Activated T-helper 17 cell treated with anti-CD3 and anti-CD28 coated beads, Interleukin-2, amount 50 U/mL, for 72 hours (primary cell): Measurements from ENCODE around the gene ADNP2. TPM values are rescaled to one million over a fixed set of nuclear protein-coding genes. Genes with fewer than 3 reads are reported as not detected.

Experiments used
- ATAC-seq: fragments of 150-1000 bp; cut with Tn5 transposase; replicated peaks from 2 replicates; pipeline ENCODE4 v1.10.0; 2021; ENCODE audit warnings: mild to moderate bottlenecking, moderate library complexity
- H3K27ac Mint-ChIP-seq: one replicate; pipeline ENCODE4 v1.8.0; 2022; ENCODE audit warnings: mixed read lengths
- H3K27me3 Mint-ChIP-seq: one replicate; pipeline ENCODE4 v1.8.0; 2022; ENCODE audit warnings: mixed read lengths
- H3K36me3 Mint-ChIP-seq: one replicate; pipeline ENCODE4 v1.8.0; 2022; ENCODE audit warnings: low read depth, mild to moderate bottlenecking, mixed read lengths
- H3K4me1 Mint-ChIP-seq: one replicate; pipeline ENCODE4 v1.8.0; 2022; ENCODE audit warnings: mixed read lengths
- H3K4me3 Mint-ChIP-seq: one replicate; pipeline ENCODE4 v1.8.0; 2022; ENCODE audit warnings: mild to moderate bottlenecking, mixed read lengths
- H3K9me3 Mint-ChIP-seq: one replicate; pipeline ENCODE4 v1.8.0; 2022; ENCODE audit warnings: mixed read lengths
- total RNA-seq, 2 donors: library from RNA; stranded (reverse); gene quantifications; one replicate each; pipeline ENCODE4 v1.2.3, GENCODE V29; 2022

ADNP2 gene
- total RNA-seq, 2 donors from 2014 or later, result 31.8 to 34.9 TPM

- Mint-ChIP-seq H3K36me3 (no peaks in the 10 kb centered on the region), H3K4me3 (no peak overlapping the region), H3K27me3 (peaks cover 25% of the 10 kb centered on the region), H3K4me1 (no peaks in the 10 kb centered on the region), H3K27ac (no peak overlapping the region), H3K9me3 (peaks cover 8% of the 10 kb centered on the region)
- ATAC-seq, result no peak
Observed at GRCh38 chr18:80167331-80167730, 58.3 kb downstream of the ADNP2 start.

GRCh38 chr18:80167931-80168330 lies 58.9 kb downstream of the ADNP2 start:
- Mint-ChIP-seq H3K4me3 (no peak overlapping the region), H3K9me3 (peaks cover 8% of the 10 kb centered on the region), H3K27ac (no peak overlapping the region), H3K27me3 (peaks cover 28% of the 10 kb centered on the region), H3K36me3 (no peaks in the 10 kb centered on the region), H3K4me1 (no peaks in the 10 kb centered on the region)
- no peak for ATAC-seq

GRCh38 chr18:80168346-80168745 lies 59.3 kb downstream of the ADNP2 start:
- H3K4me3 Mint-ChIP-seq, result no peak overlapping the region
- H3K4me1 Mint-ChIP-seq, result no peaks in the 10 kb centered on the region
- H3K27ac Mint-ChIP-seq, result no peak overlapping the region
- peaks cover 8% of the 10 kb centered on the region for H3K9me3 Mint-ChIP-seq
- no peak for ATAC-seq
- peaks cover 29% of the 10 kb centered on the region for H3K27me3 Mint-ChIP-seq
- no peaks in the 10 kb centered on the region for H3K36me3 Mint-ChIP-seq

GRCh38 chr18:80168982-80169381 lies 59.9 kb downstream of the ADNP2 start:
- H3K4me1 Mint-ChIP-seq, result no peaks in the 10 kb centered on the region
- no peak for ATAC-seq
- no peaks in the 10 kb centered on the region for H3K36me3 Mint-ChIP-seq
- H3K27me3 Mint-ChIP-seq, result peaks cover 29% of the 10 kb centered on the region
- H3K9me3 Mint-ChIP-seq, result peaks cover 8% of the 10 kb centered on the region
- H3K4me3 Mint-ChIP-seq, result no peak overlapping the region
- no peak overlapping the region for H3K27ac Mint-ChIP-seq

GRCh38 chr18:80169607-80170006 lies 60.5 kb downstream of the ADNP2 start:
- Mint-ChIP-seq H3K9me3 (peaks cover 3% of the 10 kb centered on the region), H3K4me3 (no peak overlapping the region), H3K4me1 (no peaks in the 10 kb centered on the region), H3K27ac (no peak overlapping the region), H3K27me3 (peaks cover 24% of the 10 kb centered on the region), H3K36me3 (no peaks in the 10 kb centered on the region)
- no peak for ATAC-seq

GRCh38 chr18:80170395-80171053 lies 61.5 kb downstream of the ADNP2 start:
- Mint-ChIP-seq H3K4me3 (no peak overlapping the region), H3K9me3 (no peaks in the 10 kb centered on the region), H3K4me1 (peaks cover 5% of the 10 kb centered on the region), H3K27me3 (peaks cover 21% of the 10 kb centered on the region), H3K27ac (no peak overlapping the region), H3K36me3 (no peaks in the 10 kb centered on the region)
- no peak for ATAC-seq

GRCh38 chr18:80171054-80171872 lies 62.2 kb downstream of the ADNP2 start:
- H3K27me3 Mint-ChIP-seq, result peaks cover 21% of the 10 kb centered on the region
- no peak overlapping the region for H3K27ac Mint-ChIP-seq
- no peaks in the 10 kb centered on the region for H3K9me3 Mint-ChIP-seq
- H3K4me3 Mint-ChIP-seq, result peak overlapping the region; percentile 0
- no peaks in the 10 kb centered on the region for H3K36me3 Mint-ChIP-seq
- peak; percentile 25 for ATAC-seq
- H3K4me1 Mint-ChIP-seq, result peaks cover 6% of the 10 kb centered on the region

- H3K27me3 Mint-ChIP-seq, result peaks cover 22% of the 10 kb centered on the region
Observed at GRCh38 chr18:80172056-80172455, 63.0 kb downstream of the ADNP2 start.

GRCh38 chr18:80173060-80173459 lies 64.0 kb downstream of the ADNP2 start:
- H3K27me3 Mint-ChIP-seq, result peaks cover 29% of the 10 kb centered on the region
- no peaks in the 10 kb centered on the region for H3K36me3 Mint-ChIP-seq
- H3K4me1 Mint-ChIP-seq, result peaks cover 6% of the 10 kb centered on the region
- no peak overlapping the region for H3K27ac Mint-ChIP-seq
- H3K9me3 Mint-ChIP-seq, result no peaks in the 10 kb centered on the region
- no peak for ATAC-seq
- H3K4me3 Mint-ChIP-seq, result no peak overlapping the region

More at GRCh38 chr18:80172056-80172455, 63.0 kb downstream of the ADNP2 start:
- Mint-ChIP-seq H3K36me3 (no peaks in the 10 kb centered on the region), H3K4me1 (peaks cover 6% of the 10 kb centered on the region), H3K9me3 (no peaks in the 10 kb centered on the region), H3K27ac (no peak overlapping the region), H3K4me3 (no peak overlapping the region)
- ATAC-seq, result no peak

GRCh38 chr18:80175451-80176204 lies 66.6 kb downstream of the ADNP2 start:
- Mint-ChIP-seq H3K27me3 (peaks cover 16% of the 10 kb centered on the region), H3K4me3 (peak overlapping the region; percentile 30), H3K27ac (peak overlapping the region; percentile 75), H3K36me3 (no peaks in the 10 kb centered on the region), H3K9me3 (no peaks in the 10 kb centered on the region), H3K4me1 (peaks cover 6% of the 10 kb centered on the region)
- peak; percentile 93 for ATAC-seq

GRCh38 chr18:80176334-80177073 lies 67.4 kb downstream of the ADNP2 start:
- ATAC-seq, result no peak
- Mint-ChIP-seq H3K27me3 (peaks cover 15% of the 10 kb centered on the region), H3K36me3 (no peaks in the 10 kb centered on the region), H3K4me1 (peaks cover 6% of the 10 kb centered on the region), H3K4me3 (no peak overlapping the region), H3K27ac (no peak overlapping the region), H3K9me3 (no peaks in the 10 kb centered on the region)

GRCh38 chr18:80177128-80177527 lies 68.1 kb downstream of the ADNP2 start:
- ATAC-seq, result no peak
- no peak overlapping the region for H3K4me3 Mint-ChIP-seq
- H3K36me3 Mint-ChIP-seq, result no peaks in the 10 kb centered on the region
- no peaks in the 10 kb centered on the region for H3K9me3 Mint-ChIP-seq
- peaks cover 6% of the 10 kb centered on the region for H3K4me1 Mint-ChIP-seq
- peaks cover 12% of the 10 kb centered on the region for H3K27me3 Mint-ChIP-seq
- no peak overlapping the region for H3K27ac Mint-ChIP-seq

GRCh38 chr18:80178935-80179818 lies 70.1 kb downstream of the ADNP2 start:
- Mint-ChIP-seq H3K27ac (no peak overlapping the region), H3K9me3 (no peaks in the 10 kb centered on the region), H3K27me3 (peaks cover 8% of the 10 kb centered on the region), H3K4me3 (no peak overlapping the region), H3K36me3 (no peaks in the 10 kb centered on the region), H3K4me1 (peaks cover 6% of the 10 kb centered on the region)
- no peak for ATAC-seq
